ENCODE data around the gene UTP14A.

The UTP14A gene

DNA sequence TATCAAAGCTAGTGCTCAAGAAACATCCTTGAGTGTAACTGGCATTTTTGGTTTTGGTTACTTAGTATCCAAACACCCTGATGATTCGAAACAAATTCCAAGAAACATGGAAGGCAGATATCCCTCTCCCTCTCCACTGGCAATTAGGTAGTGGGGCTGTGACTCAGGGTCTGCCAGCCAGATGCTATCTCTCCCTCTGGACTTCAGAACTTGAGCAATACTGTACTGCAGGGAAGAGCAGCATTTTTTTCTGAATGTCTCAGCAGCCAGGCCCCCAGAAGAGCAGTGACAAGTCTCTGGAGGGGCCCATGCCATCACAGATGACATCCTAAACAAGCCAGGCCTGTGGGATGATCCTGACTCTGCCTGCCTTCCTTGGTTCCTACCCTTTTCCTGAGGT lies 39.2 kb downstream of the UTP14A start:
- TF ChIP-seq, protein P1, sequence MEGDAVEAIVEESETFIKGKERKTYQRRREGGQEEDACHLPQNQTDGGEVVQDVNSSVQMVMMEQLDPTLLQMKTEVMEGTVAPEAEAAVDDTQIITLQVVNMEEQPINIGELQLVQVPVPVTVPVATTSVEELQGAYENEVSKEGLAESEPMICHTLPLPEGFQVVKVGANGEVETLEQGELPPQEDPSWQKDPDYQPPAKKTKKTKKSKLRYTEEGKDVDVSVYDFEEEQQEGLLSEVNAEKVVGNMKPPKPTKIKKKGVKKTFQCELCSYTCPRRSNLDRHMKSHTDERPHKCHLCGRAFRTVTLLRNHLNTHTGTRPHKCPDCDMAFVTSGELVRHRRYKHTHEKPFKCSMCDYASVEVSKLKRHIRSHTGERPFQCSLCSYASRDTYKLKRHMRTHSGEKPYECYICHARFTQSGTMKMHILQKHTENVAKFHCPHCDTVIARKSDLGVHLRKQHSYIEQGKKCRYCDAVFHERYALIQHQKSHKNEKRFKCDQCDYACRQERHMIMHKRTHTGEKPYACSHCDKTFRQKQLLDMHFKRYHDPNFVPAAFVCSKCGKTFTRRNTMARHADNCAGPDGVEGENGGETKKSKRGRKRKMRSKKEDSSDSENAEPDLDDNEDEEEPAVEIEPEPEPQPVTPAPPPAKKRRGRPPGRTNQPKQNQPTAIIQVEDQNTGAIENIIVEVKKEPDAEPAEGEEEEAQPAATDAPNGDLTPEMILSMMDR (conservative IDR thresholded peaks at IDR 0.05; ENCODE audit: control insufficient read depth, insufficient read depth, low read depth, low read length), result no peak
- H3K4me3 ChIP-seq (ENCODE audit: control insufficient read depth, low read depth, low read length), result no peak overlapping the region
- DNase-seq (ENCODE audit: low read depth), result peak; percentile 45

- no peak overlapping the region for H3K4me3 ChIP-seq (ENCODE audit: control insufficient read depth, low read depth, low read length)
- TF ChIP-seq, protein P1 (conservative IDR thresholded peaks at IDR 0.05; ENCODE audit: control insufficient read depth, insufficient read depth, low read depth, low read length), result no peak
- no peak for DNase-seq (ENCODE audit: low read depth)
Observed at GRCh38 chrX:129953334-129953648, 47.3 kb downstream of the UTP14A start.

DNA sequence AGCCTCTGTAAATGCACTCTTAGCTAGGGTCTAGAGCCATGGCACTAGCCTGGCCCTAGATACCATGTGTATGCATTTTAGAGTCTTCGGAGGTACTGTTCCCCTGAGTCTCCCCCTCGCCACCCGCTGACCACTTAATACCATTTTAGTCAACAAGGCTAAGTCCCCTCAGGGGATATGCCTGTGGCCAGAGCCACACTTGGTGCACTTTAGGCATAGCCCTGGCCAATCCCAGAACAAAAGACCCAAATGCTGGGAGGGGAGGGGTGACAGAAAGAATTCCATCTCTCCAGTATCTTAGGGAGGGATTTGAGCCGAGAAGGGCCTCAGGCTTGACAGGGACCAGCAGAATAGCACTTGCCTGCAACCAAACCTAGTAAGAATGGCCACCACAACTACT lies 47.9 kb downstream of the UTP14A start:
- DNase-seq (ENCODE audit: low read depth), result no peak
- H3K4me3 ChIP-seq (ENCODE audit: control insufficient read depth, low read depth, low read length), result no peak overlapping the region
- TF ChIP-seq, protein P1 (conservative IDR thresholded peaks at IDR 0.05; ENCODE audit: control insufficient read depth, insufficient read depth, low read depth, low read length), result no peak

DNA sequence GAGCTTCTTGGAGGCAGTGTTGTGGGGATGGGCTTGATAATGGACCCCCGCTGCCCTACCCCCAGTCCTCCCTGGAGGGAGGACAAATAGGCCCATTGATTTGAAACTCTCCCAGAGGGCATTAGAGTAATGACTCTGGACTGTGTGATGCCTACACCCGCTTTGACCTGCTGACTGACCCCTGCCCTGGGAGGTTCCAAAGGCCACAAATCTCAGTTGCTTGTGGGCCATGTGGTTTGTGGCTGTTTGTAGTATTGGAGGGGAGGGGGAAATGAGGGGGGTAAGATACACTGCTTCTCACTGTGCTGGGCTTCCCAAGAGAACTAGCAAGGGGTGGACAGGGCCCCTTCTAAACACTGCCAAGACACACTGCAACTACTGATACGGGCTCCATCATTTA lies 48.8 kb downstream of the UTP14A start:
- TF ChIP-seq, protein P1 (conservative IDR thresholded peaks at IDR 0.05; ENCODE audit: control insufficient read depth, insufficient read depth, low read depth, low read length), result no peak
- no peak for DNase-seq (ENCODE audit: low read depth)
- no peak overlapping the region for H3K4me3 ChIP-seq (ENCODE audit: control insufficient read depth, low read depth, low read length)

- TF ChIP-seq, protein P1 (conservative IDR thresholded peaks at IDR 0.05; ENCODE audit: control insufficient read depth, insufficient read depth, low read depth, low read length), result no peak
- no peak for DNase-seq (ENCODE audit: low read depth)
- H3K4me3 ChIP-seq (ENCODE audit: control insufficient read depth, low read depth, low read length), result no peak overlapping the region
Observed at GRCh38 chrX:129955682-129956081, 49.7 kb downstream of the UTP14A start.

GRCh38 chrX:129956145-129956544 lies 50.2 kb downstream of the UTP14A start:
- TF ChIP-seq, protein P1 (conservative IDR thresholded peaks at IDR 0.05; ENCODE audit: control insufficient read depth, insufficient read depth, low read depth, low read length), result no peak

DNA sequence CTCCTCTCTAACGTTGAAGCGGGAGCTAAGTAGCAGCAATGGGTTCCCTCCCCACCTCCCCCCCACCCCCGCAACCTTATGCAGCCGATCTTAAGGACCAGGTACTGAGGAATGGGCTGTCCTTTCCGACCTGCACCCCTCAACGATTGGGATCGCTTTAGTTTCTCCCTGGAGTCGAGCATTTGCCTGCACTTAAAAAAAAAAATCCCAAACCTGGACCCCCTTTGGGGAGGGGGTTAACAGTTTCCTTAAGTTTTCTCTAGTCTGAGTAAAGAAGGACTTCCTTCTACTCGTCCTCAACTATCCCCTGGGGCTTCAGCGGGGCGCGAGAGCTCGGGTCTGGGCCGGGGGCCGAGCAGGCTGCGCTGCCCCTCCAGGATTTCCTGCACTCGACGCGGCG lies 50.8 kb downstream of the UTP14A start:
- TF ChIP-seq, protein P1 (conservative IDR thresholded peaks at IDR 0.05; ENCODE audit: control insufficient read depth, insufficient read depth, low read depth, low read length), result no peak
- H3K4me3 ChIP-seq (ENCODE audit: control insufficient read depth, low read depth, low read length), result peak overlapping the region; percentile 13
- DNase-seq (ENCODE audit: low read depth), result no peak

More at GRCh38 chrX:129956145-129956544, 50.2 kb downstream of the UTP14A start:
- H3K4me3 ChIP-seq (ENCODE audit: control insufficient read depth, low read depth, low read length), result no peak overlapping the region
- no peak for DNase-seq (ENCODE audit: low read depth)

Data from fibroblast of mammary gland (primary cell).